Heart right ventricle (tissue), 16 donors: ENCODE results near the gene GLDN. TPM values are rescaled to one million over a fixed set of nuclear protein-coding genes. Genes with fewer than 3 reads are reported as not detected.

ENCODE experiments used
- ATAC-seq, 8 donors: fragments of 200-7000 bp; cut with Tn5 transposase; one replicate each; pipeline ENCODE4 v1.9.1; 2020; ENCODE audit warnings: mild to moderate bottlenecking in 8 of 8, moderate library complexity in 8 of 8, moderate number of reproducible peaks in 1 of 8
- DNase-seq, 2 donors: peaks; one replicate each; pipeline ENCODE4 v3.0.0-alpha.2; 2020
- H3K27ac ChIP-seq, 10 donors: fragments of 200-600 bp; sonication (generic) in 2 of 10; one replicate each; pipeline versions ENCODE4 v1.5.0 to v1.8.0; 2020 to 2022; ENCODE audit warnings: mild to moderate bottlenecking in 3 of 10
- H3K27me3 ChIP-seq, 7 donors: fragments of 200-600 bp; one replicate each; pipeline ENCODE4 v1.8.0; 2021 to 2022; ENCODE audit warnings: mild to moderate bottlenecking in 2 of 7
- H3K36me3 ChIP-seq, 9 donors: fragments of 200-600 bp; sonication (generic) in 1 of 9; one replicate each; pipeline versions ENCODE4 v1.5.0 to v1.8.0; 2020 to 2022; ENCODE audit warnings: mild to moderate bottlenecking in 2 of 9
- H3K4me1 ChIP-seq, 9 donors: fragments of 200-600 bp; sonication (generic) in 1 of 9; one replicate each; pipeline versions ENCODE4 v1.5.0 to v1.8.0; 2020 to 2022; ENCODE audit warnings: mild to moderate bottlenecking in 4 of 9
- H3K4me3 ChIP-seq, 10 donors: fragments of 200-600 bp; sonication (generic) in 2 of 10; one replicate each; pipeline versions ENCODE4 v1.5.0 to v1.8.0; 2020 to 2022; ENCODE audit warnings: mild to moderate bottlenecking in 7 of 10, moderate library complexity in 2 of 10
- H3K9me3 ChIP-seq, 11 donors: fragments of 200-600 bp in 10 of 11; sonication (generic) in 2 of 11; one replicate each; pipeline versions ENCODE4 v1.5.0 to v1.8.0; 2013 to 2022; ENCODE audit warnings: mild to moderate bottlenecking in 2 of 11, control low read depth in 1 of 11, moderate library complexity in 1 of 11
- WGBS, 2 donors: extraction: QIAGEN DNeasy Blood & Tissue Kit; methylation state at CpG; one replicate each; pipeline ENCODE4 v1.1.7; 2013; ENCODE audit warnings: inconsistent platforms in 1 of 2; 5-methylcytosine and 5-hydroxymethylcytosine counted together
- intact Hi-C, 10 donors: fragments of 100-400 bp; cut with DNase I; formaldehyde crosslinking; loops; one replicate each; pipeline versions ENCODE4 v1.11.1 to v1.14.2; 2022
- polyA plus RNA-seq, 2 donors: library from polyadenylated mRNA; stranded (reverse); fragments of 200-250 nt; gene quantifications; one replicate each; pipeline ENCODE4 v1.2.3, GENCODE V29; 2013
- total RNA-seq, 10 donors: library from RNA; stranded (reverse); fragmentation: NEBNext Ultra II Directional in 3 of 10; extraction: Animal tissue kit (Norgen Biotek cat#: 25700) in 3 of 10; gene quantifications; one replicate each; pipeline versions ENCODE4 v1.2.1 to v1.2.4, GENCODE V29; 2021 to 2023
- TF ChIP-seq, protein P1 (sequence below), 9 donors: fragments of 200-600 bp; sonication (generic) in 2 of 9; IDR thresholded peaks; one replicate each; pipeline versions ENCODE4 v1.5.0 to v1.8.0; 2021 to 2022; ENCODE audit warnings: antibody characterized with exemption in 9 of 9, mild to moderate bottlenecking in 5 of 9, moderate library complexity in 1 of 9
- donor health status: Arrhythmogenic right ventricular cardiomyopathy.
- donor health status: ischemic (EF 13 %, LVEDD 7.1; RV severe dilation, severe dysfunction).
- donor health status: healthy with polysubstance abuse.
- donor health status: DM: no; HTN: yes; CAD: no.
- donor health status: DM: no; HTN: no; CAD: no.
- donor health status: ischemic (EF 25% LVEDD 6.9; RV normal size, moderate dysfunction).
- donor health status: ischemic (EF 25% LVEDD 5.7; RV mildly dilated, moderate dysfunction).
- donor health status: healthy.
- donor health status: DM: yes; HTN: yes; CAD: no.
- donor health status: Ischemic cardiomyopathy.
- donor health status: ischemic (EF 35%, LVEDD 5.7; RV mildly dilated, moderate dysfunction).
- donor health status: nonischemic (EF 11% LVEDD 7.7; RV severe dilation, severe dysfunction).
- donor health status: DM: yes; HTN: yes; CAD: no.
- donor health status: PGD.
- donor health status: ischemic (EF 29% LVEDD 5.4; RV normal size, mild dysfunction).
- donor health status: nonischemic (EF 23%, LVEDD 6.1; RV moderate dilation, normal function).

The GLDN gene
- total and polyA plus RNA-seq, 12 donors = 0.65 to 19.8 (median 10.9) TPM

DNA sequence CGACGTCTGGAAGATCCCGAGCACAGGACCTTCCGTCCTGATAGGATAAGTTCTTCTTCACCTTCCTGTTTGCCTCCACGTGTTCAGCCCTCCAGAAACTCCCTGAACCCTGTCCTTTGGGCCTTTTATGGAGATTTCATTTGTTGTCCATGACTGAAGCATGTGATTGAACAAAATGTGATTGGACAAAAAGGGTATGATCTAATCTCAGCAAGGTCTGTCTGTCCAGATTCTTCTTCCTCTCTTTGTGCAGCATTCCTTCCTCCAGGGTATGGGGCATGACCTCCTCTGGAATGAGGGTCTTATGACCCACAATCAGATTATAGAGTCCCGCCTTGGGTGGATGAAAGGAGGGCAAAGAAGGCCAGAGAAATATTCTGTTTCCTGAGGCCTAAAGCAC lies 3.0 kb upstream of the GLDN start, which contains the start of gene CYP19A1:
TSS of gene CYP19A1 (minus strand) at position 101 of the 400 bp plus-strand sequence. CDS start 95,684 bp downstream, outside the sequence.
- DNase-seq = no peak
- Histone ChIP-seq H3K27ac (peak within 1 kb of the TSS in 2 of 10 donors; percentile 65 to 69), H3K4me1 (peaks cover 4 to 59% (median 43%) of the 10 kb centered on the region in 9 donors), H3K9me3 (no peaks in the 10 kb centered on the region), H3K4me3 (no peak within 1 kb of the TSS), H3K27me3 (peaks cover 0 to 26% (median 5%) of the 10 kb centered on the region in 7 donors), H3K36me3 (no peaks in the 10 kb centered on the region)
- 96% methylated on average over 6 of the region's 6 CpGs for WGBS, 2 donors
- ATAC-seq = no peak
- TF ChIP-seq, protein P1, sequence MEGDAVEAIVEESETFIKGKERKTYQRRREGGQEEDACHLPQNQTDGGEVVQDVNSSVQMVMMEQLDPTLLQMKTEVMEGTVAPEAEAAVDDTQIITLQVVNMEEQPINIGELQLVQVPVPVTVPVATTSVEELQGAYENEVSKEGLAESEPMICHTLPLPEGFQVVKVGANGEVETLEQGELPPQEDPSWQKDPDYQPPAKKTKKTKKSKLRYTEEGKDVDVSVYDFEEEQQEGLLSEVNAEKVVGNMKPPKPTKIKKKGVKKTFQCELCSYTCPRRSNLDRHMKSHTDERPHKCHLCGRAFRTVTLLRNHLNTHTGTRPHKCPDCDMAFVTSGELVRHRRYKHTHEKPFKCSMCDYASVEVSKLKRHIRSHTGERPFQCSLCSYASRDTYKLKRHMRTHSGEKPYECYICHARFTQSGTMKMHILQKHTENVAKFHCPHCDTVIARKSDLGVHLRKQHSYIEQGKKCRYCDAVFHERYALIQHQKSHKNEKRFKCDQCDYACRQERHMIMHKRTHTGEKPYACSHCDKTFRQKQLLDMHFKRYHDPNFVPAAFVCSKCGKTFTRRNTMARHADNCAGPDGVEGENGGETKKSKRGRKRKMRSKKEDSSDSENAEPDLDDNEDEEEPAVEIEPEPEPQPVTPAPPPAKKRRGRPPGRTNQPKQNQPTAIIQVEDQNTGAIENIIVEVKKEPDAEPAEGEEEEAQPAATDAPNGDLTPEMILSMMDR (IDR thresholded peaks at IDR 0.05) = no peak
- intact Hi-C loops = no loop called here

DNA sequence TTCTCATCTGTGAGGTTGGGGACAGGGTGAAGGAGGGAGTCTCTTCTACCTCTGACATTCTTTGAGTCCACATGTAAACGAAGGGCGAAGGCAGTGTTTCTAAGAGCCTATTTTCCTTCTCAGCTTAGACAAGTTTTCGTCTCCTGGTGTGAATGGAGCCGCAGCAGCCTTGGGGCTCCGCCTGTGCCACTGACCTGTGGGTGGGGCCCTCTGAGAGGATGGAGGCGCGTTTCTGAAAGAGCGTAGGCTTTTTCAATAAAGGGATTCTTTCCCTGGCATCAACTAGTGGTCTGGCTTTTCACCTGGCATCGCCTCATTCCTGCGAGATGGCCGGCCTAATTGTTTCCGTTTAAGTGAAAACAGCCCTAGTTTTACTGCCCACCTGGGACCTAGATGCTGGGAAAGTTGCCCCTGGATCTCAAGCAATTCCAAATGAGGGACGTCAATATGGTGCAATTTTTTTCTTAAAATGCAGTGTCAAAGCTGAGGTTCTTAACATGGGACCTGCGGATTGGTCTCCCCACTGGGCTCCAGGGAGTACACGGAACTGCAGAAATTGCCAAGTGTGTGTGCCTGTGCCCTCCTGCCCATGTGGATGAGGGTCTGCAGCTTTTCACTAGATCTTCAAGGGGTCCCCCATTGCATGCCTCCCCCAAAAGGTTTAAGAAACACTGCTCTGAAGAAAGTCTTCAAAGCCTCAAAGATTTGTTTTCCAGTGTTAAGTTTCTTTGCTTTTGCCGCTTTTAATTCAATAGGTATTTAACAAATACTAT lies 958 bp downstream of the GLDN start:
- H3K36me3 ChIP-seq = no peaks in the 10 kb centered on the region
- H3K4me1 ChIP-seq = peaks cover 0 to 25% (median 10%) of the 10 kb centered on the region in 9 donors
- no peaks in the 10 kb centered on the region for H3K9me3 ChIP-seq
- intact Hi-C loops = no loop called here
- TF ChIP-seq, protein P1 (IDR thresholded peaks at IDR 0.05) = no peak
- DNase-seq = no peak
- H3K27ac ChIP-seq = peak overlapping the region in 8 of 10 donors; percentile 66 to 83 (median 78)
- 72 to 76% methylated on average over 16 of the region's 16 CpGs for WGBS, 2 donors
- ATAC-seq = peak in 2 of 8 donors; percentile 8 to 16
- H3K27me3 ChIP-seq = peaks cover 0 to 26% (median 5%) of the 10 kb centered on the region in 7 donors
- H3K4me3 ChIP-seq = peak overlapping the region; percentile 32 to 60 (median 52)

DNA sequence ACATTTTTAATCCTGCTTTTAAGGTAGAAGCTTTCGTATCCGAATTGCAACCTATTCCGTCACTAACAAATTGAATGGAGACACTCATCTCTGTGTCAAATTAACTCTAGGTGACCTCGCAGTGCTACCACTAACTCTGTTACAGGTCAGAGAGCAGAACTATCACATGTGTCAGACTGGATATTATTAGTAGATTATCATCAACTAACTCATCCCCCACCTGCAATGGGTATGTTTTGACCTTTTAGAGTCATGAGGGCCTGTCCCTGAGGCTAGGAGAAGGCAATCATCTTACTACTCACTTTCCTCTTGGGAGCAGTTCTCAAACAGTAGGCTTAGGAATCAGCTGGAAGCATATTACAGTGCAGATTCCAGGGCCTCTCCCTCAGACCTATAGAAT lies 2.0 kb downstream of the GLDN start:
- H3K9me3 ChIP-seq = no peaks in the 10 kb centered on the region
- ATAC-seq (no peak), DNase-seq (no peak)
- H3K4me3 ChIP-seq = no peak overlapping the region
- H3K4me1 ChIP-seq = peaks cover 0 to 31% (median 17%) of the 10 kb centered on the region in 9 donors
- peaks cover 0 to 26% (median 5%) of the 10 kb centered on the region in 7 donors for H3K27me3 ChIP-seq
- 97 to 98% methylated on average over 4 of the region's 4 CpGs for WGBS, 2 donors
- intact Hi-C loops = no loop called here
- TF ChIP-seq, protein P1 (IDR thresholded peaks at IDR 0.05) = no peak
- no peaks in the 10 kb centered on the region for H3K36me3 ChIP-seq
- no peak overlapping the region for H3K27ac ChIP-seq

DNA sequence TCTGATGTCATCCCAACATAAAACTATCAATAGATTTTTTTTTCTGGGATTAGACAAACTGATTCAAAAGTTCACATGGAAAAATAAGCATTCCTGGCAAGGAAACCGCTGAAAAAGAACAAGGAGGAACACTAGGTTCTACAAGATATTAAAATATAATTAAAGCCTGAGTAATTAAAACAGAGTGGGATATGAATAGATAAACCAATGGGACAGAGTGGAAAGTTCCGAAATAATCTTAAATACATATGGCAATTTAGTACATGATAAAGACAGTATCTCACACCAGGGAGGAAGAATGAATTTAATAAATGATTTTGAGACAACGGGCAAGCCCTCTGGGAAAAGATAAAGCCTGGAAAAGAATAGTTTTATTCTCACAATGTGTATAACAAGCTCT lies 4.7 kb downstream of the GLDN start:
- no peak overlapping the region for H3K4me3 ChIP-seq
- H3K36me3 ChIP-seq = no peaks in the 10 kb centered on the region
- TF ChIP-seq, protein P1 (IDR thresholded peaks at IDR 0.05) = no peak
- H3K9me3 ChIP-seq = no peaks in the 10 kb centered on the region
- WGBS, 2 donors = 36 to 53% methylated on average over 3 of the region's 3 CpGs
- no peak overlapping the region for H3K27ac ChIP-seq
- intact Hi-C loops = no loop called here
- H3K27me3 ChIP-seq = peaks cover 0 to 19% (median 5%) of the 10 kb centered on the region in 7 donors
- DNase-seq = no peak
- ATAC-seq = no peak
- peaks cover 0 to 56% (median 34%) of the 10 kb centered on the region in 9 donors for H3K4me1 ChIP-seq
